ENCODE results near the gene NLGN4X.
"Not testable (repeated sequence)": the region's sequence is repeated elsewhere in the genome, so short reads cannot be mapped to it uniquely, and the experiment has no call there.

NLGN4X gene

GRCh38 chrX:6002056-6002455 is 226.6 kb downstream of the NLGN4X start:
- no peak for DNase-seq

DNA sequence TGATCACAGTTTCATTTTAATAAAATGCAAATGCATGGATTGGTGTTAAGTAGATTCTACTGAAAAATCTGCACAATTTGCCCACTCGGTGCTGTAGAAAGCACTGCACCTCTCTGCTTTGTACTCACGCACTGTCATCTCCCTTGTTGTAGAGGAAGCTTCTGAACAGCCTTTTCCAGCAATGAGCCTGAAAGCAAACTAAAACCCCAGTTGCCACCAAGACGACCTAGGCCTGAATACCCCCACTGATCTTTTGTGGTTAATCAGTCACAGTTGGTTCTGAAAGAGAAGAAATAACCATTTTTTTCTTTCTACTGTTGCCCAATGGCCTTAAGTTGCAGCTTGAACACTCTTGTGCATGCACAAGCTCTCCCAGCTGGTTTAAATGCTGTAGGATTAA is 229.8 kb downstream of the NLGN4X start:
- no peak for DNase-seq

- no peak for DNase-seq
Observed at GRCh38 chrX:5998456-5998855, 230.2 kb downstream of the NLGN4X start.

DNA sequence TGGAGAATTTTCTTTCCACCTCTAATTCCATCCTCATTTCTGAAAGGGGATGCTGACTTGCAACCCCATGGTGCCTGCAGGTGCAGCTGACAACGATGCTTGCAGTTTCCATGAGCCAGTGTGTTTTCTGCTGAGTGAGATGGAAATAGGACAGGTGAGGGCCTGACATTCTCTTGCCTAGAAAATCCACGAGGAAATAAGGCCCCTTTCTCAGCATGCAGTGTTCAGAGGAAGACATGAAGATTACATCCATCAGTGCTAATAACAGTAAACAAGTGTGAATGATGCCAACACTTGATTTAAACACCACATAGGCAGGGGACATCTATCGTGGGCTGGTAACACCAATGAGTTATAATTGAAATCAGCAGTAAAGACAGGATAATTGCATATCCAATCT is 237.3 kb downstream of the NLGN4X start:
- no peak for DNase-seq

DNA sequence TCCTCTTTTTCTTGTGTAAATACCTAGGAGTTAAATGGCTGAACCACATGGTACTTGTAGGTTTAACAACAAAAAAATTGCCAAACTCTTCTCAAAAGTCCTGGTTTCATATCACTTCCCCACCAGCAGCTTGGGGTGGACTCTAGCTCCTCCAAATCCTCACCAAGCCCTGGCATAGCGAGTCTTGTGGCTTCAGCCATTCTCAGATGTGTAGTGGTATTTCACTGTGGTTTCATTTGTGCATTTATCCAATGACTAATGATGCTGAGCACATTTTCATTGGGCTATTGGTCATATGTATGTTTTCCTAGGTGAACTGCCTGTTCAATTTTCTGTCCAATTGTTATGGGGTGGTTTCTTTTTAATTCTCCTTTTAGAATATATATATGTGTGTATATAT is 249.3 kb downstream of the NLGN4X start:
- no peak for DNase-seq

GRCh38 chrX:5976332-5976731 is 252.3 kb downstream of the NLGN4X start:
- no peak for DNase-seq

DNA sequence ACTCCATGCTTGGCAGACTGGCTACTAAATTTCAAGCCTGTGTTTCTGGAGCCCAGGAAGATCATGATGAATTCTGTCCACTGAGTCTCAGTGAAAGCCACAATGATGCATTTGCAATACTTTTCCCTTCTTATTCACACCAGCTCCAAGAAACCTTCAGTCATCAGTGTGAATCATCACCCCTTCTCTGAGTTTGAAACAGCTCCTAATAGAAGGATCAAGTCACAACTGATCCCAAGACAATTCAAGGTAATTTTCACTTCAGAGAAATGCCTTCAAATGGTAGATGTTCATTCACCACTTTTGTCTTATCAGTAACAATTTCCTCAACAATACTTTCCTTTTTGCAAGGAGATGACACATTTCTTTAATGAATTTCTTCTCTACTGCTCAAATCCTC is 257.4 kb downstream of the NLGN4X start:
- no peak for DNase-seq

- no peak for DNase-seq
Observed at GRCh38 chrX:5965406-5965805, 263.3 kb downstream of the NLGN4X start.

GRCh38 chrX:5959286-5959685 is 269.4 kb downstream of the NLGN4X start:
- no peak for DNase-seq

DNA sequence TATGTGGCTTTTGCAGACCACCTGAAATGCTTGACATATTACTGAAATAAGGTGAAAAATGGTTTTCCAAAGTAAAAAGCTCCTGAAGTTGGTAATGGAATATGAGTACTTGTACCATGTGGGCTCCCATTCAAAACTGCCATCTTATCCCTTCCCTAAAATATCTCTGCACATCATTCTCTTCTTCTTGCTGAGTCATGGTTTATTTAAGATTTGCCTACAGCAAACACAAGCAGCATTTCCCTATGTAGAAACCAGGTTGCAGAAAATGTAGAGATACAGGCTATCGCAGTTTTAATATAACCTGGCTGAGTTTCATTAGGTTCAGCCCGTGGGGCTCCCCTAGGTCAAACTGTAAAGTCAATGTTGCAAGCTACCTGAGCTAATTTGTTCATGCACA is 270.1 kb downstream of the NLGN4X start:
- DNase-seq, result no peak

DNA sequence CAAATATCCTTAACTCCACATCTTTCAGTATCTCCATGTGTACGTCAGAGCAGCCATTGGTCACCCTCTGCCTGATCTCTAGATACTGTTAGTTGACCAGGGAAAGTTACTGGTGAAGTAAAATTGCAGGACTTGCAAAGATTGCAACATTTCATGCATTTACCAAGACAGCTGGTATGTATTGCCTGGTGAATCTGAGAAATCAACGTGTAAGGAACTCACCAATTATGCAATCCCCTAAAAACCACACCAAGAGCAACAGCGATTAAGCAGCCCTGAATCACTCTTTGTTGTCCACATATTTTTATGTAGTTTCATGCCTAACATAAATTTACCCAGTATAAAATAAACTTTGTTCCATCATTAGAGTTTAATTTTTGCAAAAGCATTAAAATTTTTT is 271.2 kb downstream of the NLGN4X start:
- DNase-seq, result peak in 1 of 2 experiments; percentile 0

DNA sequence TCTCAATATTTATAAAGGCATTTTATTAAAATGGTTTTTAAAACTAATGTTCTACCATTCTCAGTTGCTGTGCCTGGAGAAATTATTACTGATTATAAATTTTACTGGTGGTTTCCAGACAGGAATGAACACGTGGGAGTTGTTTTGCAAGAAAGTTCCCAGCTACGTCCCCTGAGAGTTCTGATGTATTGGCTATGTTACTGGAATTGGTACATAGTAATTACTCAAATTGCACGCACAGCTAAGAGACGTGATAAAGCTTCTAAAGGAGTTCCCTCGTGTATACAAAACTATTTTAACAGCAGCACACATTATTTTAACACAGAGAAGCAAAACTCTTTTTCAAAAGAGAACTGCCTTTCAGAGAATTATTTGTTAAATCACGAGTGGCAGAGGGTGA is 292.2 kb downstream of the NLGN4X start:
- DNase-seq, result no peak

DNA sequence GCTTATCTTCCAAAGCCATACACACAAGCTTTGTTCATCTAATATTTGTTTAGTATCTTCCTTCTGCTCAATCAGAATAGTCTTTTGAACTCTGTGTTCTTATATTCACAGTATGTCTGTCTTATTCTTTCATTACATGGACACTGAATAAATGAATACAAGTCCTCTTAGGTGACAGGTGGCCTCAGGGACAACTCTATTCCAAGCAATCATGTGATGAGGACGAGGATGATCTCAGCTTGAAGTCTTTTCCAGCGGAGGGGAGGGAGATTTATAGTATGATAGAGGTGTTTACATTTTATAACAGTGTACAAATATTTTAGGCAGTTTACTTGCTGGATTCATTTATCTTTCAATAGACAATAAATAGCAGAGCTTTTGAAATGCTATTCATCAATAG is 300.4 kb downstream of the NLGN4X start:
- DNase-seq, result no peak

DNA sequence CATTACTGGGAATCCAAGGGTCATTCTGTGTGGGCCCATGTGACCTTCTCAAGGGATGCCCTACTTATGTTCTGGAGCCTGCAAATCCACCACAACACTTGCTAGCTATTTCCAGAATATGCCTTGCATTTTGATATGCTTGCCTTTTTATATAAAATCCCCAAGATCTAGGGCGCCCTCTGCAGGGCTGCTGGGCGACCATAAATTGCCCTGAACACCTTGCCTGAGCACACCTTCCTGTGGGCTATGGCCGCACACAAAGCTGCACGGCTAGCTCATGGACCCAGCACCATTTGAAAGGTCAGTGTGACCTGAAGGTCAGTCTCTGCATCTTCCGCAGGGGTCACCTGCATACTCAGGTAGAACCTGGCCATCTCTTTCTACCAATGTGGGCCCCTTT is 311.7 kb downstream of the NLGN4X start:
- DNase-seq, result no peak

DNA sequence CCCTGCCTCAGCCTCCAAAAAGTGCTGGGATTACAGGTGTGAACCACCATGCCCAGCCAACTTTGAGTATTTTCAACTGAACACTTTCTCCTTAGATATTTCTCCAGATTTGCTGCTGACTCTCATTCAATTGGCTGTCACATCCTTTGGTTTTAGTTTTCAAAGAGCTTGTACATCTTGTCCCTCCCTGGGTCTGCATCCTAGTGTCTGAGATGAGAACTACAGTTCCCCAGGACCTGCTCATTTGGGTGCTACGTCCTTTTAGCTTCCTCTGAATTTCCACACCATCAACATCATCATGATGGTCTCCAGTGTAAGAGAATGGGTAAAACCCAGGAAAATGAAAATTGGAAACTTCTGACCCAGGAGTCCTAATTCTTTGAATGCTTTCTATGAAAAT is 312.9 kb downstream of the NLGN4X start:
- DNase-seq, result no peak

GRCh38 chrX:5907207-5907606 is 321.5 kb downstream of the NLGN4X start:
- no peak for DNase-seq

DNA sequence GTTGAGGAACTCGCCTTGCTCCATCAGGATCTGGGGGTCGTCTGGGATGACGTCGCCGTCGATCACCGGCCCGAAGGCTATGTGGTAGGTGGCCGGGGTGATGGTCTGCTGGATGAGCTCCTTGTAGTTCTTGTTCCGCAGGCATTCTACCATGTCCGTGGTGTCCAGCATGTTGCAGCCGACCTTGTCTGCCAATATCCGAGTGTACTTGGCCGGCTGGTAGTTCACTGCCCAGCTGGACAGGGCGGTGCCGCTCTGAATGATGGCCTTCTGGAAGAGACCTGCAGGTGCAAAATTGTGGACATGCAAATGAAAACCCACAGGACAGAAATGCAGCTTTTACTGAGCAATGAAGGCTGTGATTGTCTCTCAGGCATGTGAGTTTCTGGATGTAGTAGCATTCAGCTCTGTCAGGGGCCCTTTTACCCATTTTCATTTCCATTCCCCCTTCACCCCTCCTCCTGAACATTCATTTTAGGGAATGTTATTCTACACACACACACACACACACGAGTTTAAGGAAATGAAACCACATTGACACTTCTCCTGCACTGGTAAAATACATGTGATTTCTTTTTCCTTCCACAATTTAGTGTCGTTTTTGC is 325.0 kb downstream of the NLGN4X start:
- DNase-seq, result not testable (repeated sequence)

DNA sequence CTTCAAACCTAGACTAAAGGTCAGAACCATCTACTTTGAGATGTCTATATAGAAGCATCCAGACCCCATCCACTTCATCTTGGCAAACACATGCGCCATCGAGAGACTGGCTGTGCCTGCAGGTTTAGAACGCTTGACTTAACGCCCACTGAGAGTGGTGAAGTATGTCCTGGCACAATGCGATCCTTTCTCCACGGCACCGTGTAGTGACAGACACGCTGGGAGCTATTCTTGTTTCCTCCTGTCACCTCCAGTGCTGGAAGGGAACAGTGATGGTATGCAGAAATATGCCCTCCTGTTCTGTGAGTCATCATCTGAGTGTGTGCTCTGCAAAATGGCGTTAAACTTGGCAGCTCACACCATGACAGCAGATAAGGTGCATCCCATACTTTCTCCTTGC is 330.2 kb downstream of the NLGN4X start:
- DNase-seq, result no peak

- no peak for DNase-seq
Observed at GRCh38 chrX:5891378-5891777, 337.3 kb downstream of the NLGN4X start.

GRCh38 chrX:5876984-5877596 is 351.6 kb downstream of the NLGN4X start:
- peak in 1 of 2 experiments; percentile 1 for DNase-seq

- DNase-seq, result no peak
Observed at GRCh38 chrX:5870238-5870637, 358.4 kb downstream of the NLGN4X start.

GRCh38 chrX:5869786-5870185 is 358.9 kb downstream of the NLGN4X start:
- no peak for DNase-seq

GRCh38 chrX:5867778-5868177 is 360.9 kb downstream of the NLGN4X start:
- DNase-seq, result no peak

DNA sequence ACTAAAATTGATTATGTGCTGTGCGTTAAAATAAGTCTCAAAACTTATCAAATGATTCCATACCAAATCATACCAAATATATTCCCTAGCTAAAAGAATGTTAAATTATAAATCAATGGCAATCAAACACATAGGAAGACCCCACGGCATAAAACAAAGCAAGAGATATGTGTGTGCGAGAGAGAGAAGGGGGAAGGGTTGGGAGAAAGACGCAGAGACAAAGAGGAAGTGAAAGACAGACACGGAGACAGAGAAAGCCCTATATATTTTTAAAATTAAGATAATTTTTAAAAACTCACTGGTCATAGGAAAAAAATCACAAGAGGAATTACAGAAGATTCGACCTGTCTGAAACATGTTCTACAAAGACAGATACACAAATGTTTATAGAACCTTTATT is 371.4 kb downstream of the NLGN4X start:
- DNase-seq, result no peak

- DNase-seq, result no peak
Observed at GRCh38 chrX:5852941-5853340, 375.7 kb downstream of the NLGN4X start.
